ENCODE measurements around the gene RAB18.
"Not testable (repeated sequence)": the region's sequence is repeated elsewhere in the genome, so short reads cannot be mapped to it uniquely, and the experiment has no call there.

Gene RAB18

DNA sequence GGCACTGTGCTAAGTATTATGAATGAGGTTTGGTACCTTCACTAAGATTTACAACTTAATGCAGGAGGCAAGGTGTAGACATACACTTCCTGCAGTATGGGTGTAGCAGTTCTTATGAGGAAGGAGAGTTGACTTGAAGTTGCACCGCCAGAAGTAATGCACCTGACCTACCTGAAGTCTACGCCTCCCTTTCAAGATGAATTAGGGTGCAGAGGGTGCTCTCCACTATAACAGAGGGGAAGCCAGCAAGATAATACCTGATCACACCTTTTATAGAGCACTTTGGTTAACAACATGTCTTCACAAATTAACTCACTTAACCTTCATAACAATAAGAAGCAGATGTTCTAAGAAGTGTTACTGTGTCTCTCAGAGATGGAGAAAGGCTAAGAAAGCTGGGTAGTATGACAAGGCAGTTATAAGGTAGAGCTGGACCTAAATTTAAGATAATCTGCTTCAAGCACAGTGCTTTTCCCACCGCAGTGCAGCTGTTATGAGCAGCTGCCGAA is 552 bp upstream of the RAB18 start:
- DNase-seq (ENCODE audit: extremely low read depth, low read depth) = no peak
- peak overlapping the region; percentile 74 for H3K4me3 ChIP-seq (replicated peaks; ENCODE audit: low read depth, low read length)
- TF ChIP-seq, protein P1, sequence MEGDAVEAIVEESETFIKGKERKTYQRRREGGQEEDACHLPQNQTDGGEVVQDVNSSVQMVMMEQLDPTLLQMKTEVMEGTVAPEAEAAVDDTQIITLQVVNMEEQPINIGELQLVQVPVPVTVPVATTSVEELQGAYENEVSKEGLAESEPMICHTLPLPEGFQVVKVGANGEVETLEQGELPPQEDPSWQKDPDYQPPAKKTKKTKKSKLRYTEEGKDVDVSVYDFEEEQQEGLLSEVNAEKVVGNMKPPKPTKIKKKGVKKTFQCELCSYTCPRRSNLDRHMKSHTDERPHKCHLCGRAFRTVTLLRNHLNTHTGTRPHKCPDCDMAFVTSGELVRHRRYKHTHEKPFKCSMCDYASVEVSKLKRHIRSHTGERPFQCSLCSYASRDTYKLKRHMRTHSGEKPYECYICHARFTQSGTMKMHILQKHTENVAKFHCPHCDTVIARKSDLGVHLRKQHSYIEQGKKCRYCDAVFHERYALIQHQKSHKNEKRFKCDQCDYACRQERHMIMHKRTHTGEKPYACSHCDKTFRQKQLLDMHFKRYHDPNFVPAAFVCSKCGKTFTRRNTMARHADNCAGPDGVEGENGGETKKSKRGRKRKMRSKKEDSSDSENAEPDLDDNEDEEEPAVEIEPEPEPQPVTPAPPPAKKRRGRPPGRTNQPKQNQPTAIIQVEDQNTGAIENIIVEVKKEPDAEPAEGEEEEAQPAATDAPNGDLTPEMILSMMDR (IDR thresholded peaks at IDR 0.05; ENCODE audit: low read depth, low read length, missing control alignments) = no peak

GRCh38 chr10:27504808-27505460 is 830 bp downstream of the RAB18 start:
- no peak for DNase-seq (ENCODE audit: extremely low read depth, low read depth)
- TF ChIP-seq, protein P1 (IDR thresholded peaks at IDR 0.05; ENCODE audit: low read depth, low read length, missing control alignments) = no peak
- H3K4me3 ChIP-seq (replicated peaks; ENCODE audit: low read depth, low read length) = peak overlapping the region; percentile 74

DNA sequence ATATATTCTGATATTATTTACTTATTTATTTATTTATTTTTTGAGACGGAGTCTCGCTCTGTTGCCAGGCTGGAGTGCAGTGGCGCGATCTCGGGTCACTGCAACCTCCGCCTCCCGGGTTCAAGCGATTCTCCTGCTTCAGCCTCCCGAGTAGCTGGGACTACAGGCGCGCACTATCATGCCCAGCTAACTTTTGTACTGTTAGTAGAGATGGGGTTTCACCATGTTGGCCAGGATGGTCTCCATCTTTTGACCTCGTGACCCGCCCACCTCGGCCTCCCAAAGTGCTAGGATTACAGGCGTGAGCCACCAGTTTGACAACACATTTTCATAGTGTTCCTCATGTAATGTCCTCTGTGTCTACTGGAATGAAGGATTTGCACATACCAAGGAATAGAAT is 1.4 kb downstream of the RAB18 start:
- DNase-seq (ENCODE audit: extremely low read depth, low read depth) = not testable (repeated sequence)
- peak overlapping the region; percentile 74 for H3K4me3 ChIP-seq (replicated peaks; ENCODE audit: low read depth, low read length)

- H3K4me3 ChIP-seq (replicated peaks; ENCODE audit: low read depth, low read length) = no peak overlapping the region
- TF ChIP-seq, protein P1 (IDR thresholded peaks at IDR 0.05; ENCODE audit: low read depth, low read length, missing control alignments) = no peak
- DNase-seq (ENCODE audit: extremely low read depth, low read depth) = no peak
Observed at GRCh38 chr10:27506280-27506679, 2.2 kb downstream of the RAB18 start.

DNA sequence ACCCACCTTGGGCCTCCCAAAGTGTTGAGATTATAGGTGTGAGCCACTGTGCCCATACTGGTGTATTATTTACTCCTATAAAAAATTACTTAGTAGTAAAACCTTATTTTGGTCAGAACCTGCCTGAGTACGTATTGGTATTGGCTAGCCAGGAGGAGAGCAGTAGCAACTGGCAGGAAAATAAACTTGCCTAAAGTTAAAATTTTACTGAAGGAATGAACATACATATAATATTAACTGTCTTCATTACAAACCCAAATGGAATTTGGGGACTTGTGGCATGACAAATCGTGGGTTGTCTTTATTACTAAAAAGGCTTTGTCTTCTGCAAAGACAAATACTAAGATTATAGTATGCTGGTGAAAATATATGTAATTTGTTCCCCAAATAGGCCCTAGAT is 8.4 kb downstream of the RAB18 start:
- H3K4me3 ChIP-seq (replicated peaks; ENCODE audit: low read depth, low read length) = no peak overlapping the region
- TF ChIP-seq, protein P1 (IDR thresholded peaks at IDR 0.05; ENCODE audit: low read depth, low read length, missing control alignments) = no peak
- DNase-seq (ENCODE audit: extremely low read depth, low read depth) = no peak

DNA sequence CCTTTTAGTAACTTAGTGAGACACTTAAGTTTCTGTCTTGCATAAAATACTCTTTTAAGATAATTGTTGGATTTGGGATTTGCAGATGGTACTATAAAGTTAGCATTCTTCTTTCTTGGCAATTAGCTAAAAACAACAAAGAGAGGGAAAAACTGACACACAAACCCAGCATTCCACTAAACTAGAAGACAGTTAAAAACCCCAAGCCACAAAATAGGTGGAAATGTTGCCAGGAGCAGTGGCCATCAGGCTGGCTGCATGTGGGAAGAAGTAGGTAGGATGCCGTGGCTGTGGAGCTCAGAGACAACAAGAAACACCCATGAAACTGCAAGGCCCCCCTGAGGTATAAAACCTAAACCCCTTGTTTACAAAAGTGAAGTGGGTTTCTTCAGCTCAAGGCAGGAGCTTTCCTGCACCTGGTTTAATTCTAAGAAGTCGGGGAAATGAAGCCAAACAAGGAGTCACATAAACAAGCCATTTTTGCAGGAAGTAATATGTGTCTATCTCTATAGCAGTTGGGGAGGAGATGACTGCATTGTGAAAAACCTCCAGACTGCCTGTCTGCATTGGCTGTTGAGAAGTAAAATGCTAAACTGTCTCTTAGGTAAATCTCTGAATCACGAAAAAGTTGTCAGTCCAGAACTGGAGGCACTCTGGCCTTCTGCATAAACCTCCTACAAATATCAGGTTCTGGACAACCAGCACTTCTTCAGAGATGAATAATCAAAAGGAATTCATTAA is 9.5 kb downstream of the RAB18 start:
- TF ChIP-seq, protein P1 (IDR thresholded peaks at IDR 0.05; ENCODE audit: low read depth, low read length, missing control alignments) = no peak
- DNase-seq (ENCODE audit: extremely low read depth, low read depth) = peak; percentile 22
- no peak overlapping the region for H3K4me3 ChIP-seq (replicated peaks; ENCODE audit: low read depth, low read length)

DNA sequence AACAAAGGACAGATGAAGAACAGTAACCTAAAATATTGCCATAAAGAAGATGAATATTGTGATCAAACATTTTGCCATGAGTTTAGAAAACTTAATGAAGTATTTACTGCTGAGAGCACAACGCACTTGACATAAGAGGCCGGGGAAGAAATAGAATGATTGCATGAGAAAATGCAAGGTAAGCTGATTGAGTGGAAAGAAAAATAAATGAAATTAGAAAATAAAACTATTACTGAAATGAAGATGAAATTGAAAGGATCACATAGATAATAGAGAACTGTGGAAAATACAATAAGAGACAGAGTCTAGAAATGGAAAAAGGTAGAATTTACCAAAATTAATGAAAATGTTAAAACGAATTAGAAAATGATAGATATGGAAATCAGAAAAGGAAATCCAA is 10.1 kb downstream of the RAB18 start:
- TF ChIP-seq, protein P1 (IDR thresholded peaks at IDR 0.05; ENCODE audit: low read depth, low read length, missing control alignments) = no peak
- DNase-seq (ENCODE audit: extremely low read depth, low read depth) = no peak
- H3K4me3 ChIP-seq (replicated peaks; ENCODE audit: low read depth, low read length) = no peak overlapping the region
